ENCODE measurements around the gene KCNH4. TPM values are rescaled to one million over a fixed set of nuclear protein-coding genes. Genes with fewer than 3 reads are reported as not detected.
"Not testable (repeated sequence)": the region's sequence is repeated elsewhere in the genome, so short reads cannot be mapped to it uniquely, and the experiment has no call there.

Gene KCNH4
- total RNA-seq, 1 experiment from 2014 or later = not detected

- RAD21 ChIA-PET (ENCODE audit: low non-redundant PET in 1 of 2, low total read pairs in 2 of 2, uncharacterized antibody in 2 of 2, unreplicated experiment in 2 of 2) = no interaction called here
- no peak overlapping the region for H3K4me3 ChIP-seq (replicated peaks in 1 of 2; ENCODE audit: low read depth in 1 of 2, low read length in 2 of 2)
- CTCF ChIA-PET = interaction anchor here (1.0 kb wide), 1 partner anchor 181 kb away, joined by 5 read pairs; no protein-coding TSS in a partner anchor
- POLR2A ChIA-PET = no interaction called here
- no peaks in the 10 kb centered on the region for H3K9me3 ChIP-seq (ENCODE audit: control insufficient read depth in 1 of 2, insufficient read depth in 1 of 2, low read depth in 1 of 2, low read length in 2 of 2)
- ATAC-seq (no peak), DNase-seq (ENCODE audit: low read depth, low spot score) (no peak)
- no peak overlapping the region for H3K9ac ChIP-seq (ENCODE audit: low read length)
- no peak overlapping the region for H2AFZ ChIP-seq (ENCODE audit: low read depth, low read length, poor library complexity, severe bottlenecking)
- TF ChIP-seq ZFX (IDR thresholded peaks at IDR 0.05) = no peak
- no peaks in the 10 kb centered on the region for H3K79me2 ChIP-seq (ENCODE audit: insufficient read depth, low read length)
- no peaks in the 10 kb centered on the region for H4K20me1 ChIP-seq (ENCODE audit: insufficient read depth)
- no peaks in the 10 kb centered on the region for H3K9me2 ChIP-seq (ENCODE audit: insufficient read depth)
- H3K4me2 ChIP-seq (ENCODE audit: low read length) = no peak overlapping the region
- intact Hi-C loops (cut with micrococcal nuclease) = no loop called here
- no peaks in the 10 kb centered on the region for H3K36me3 ChIP-seq (ENCODE audit: control insufficient read depth in 1 of 2, insufficient read depth in 2 of 2, low read length in 2 of 2)
- peaks cover 0 to 11% of the 10 kb centered on the region in 2 experiments; a peak in 3 of 4 replicates for H3K4me1 ChIP-seq (ENCODE audit: control insufficient read depth in 1 of 2, insufficient read depth in 2 of 2, low read length in 2 of 2)
- no peak overlapping the region for H3K27ac ChIP-seq (ENCODE audit: low read depth, low read length)
- no TSS peak for BruUV-seq (replicated peaks)
- H3K27me3 ChIP-seq (ENCODE audit: insufficient read depth, low read length) = no peaks in the 10 kb centered on the region
Observed at GRCh38 chr17:42224651-42225050, 43.7 kb upstream of the KCNH4 start.

- Histone ChIP-seq H3K9me3 (ENCODE audit: control insufficient read depth in 1 of 2, insufficient read depth in 1 of 2, low read depth in 1 of 2, low read length in 2 of 2) (no peaks in the 10 kb centered on the region), H3K4me3 (replicated peaks in 1 of 2; ENCODE audit: low read depth in 1 of 2, low read length in 2 of 2) (no peak overlapping the region), H3K79me2 (ENCODE audit: insufficient read depth, low read length) (no peaks in the 10 kb centered on the region), H3K9ac (ENCODE audit: low read length) (no peak overlapping the region), H3K36me3 (ENCODE audit: control insufficient read depth in 1 of 2, insufficient read depth in 2 of 2, low read length in 2 of 2) (0 out of 4 replicates have a peak, but pooled peaks cover 0 to under 1% of the 10 kb centered on the region in 2 experiments), H3K27me3 (ENCODE audit: insufficient read depth, low read length) (no peaks in the 10 kb centered on the region), H4K20me1 (ENCODE audit: insufficient read depth) (no peaks in the 10 kb centered on the region), H3K4me2 (ENCODE audit: low read length) (no peak overlapping the region), H3K4me1 (ENCODE audit: control insufficient read depth in 1 of 2, insufficient read depth in 2 of 2, low read length in 2 of 2) (peaks cover 0 to 11% of the 10 kb centered on the region in 2 experiments; a peak in 3 of 4 replicates), H3K27ac (ENCODE audit: low read depth, low read length) (no peak overlapping the region), H3K9me2 (ENCODE audit: insufficient read depth) (no peaks in the 10 kb centered on the region), H2AFZ (ENCODE audit: low read depth, low read length, poor library complexity, severe bottlenecking) (no peak overlapping the region)
- intact Hi-C loops (cut with micrococcal nuclease) = no loop called here
- no TSS peak for BruUV-seq (replicated peaks)
- ChIA-PET CTCF (interaction anchor here (0.6 to 1.9 kb wide), 27 partner anchors 9 to 305 kb away, joined by 3 to 11 read pairs (median 4); partner anchors contain the start of genes GHDC, HCRT and STAT3), RAD21 (ENCODE audit: low non-redundant PET in 1 of 2, low total read pairs in 2 of 2, uncharacterized antibody in 2 of 2, unreplicated experiment in 2 of 2) (interaction anchor here (0.7 to 1.2 kb wide), 5 partner anchors 14 to 305 kb away, joined by 3 to 6 read pairs (median 3); partner anchors contain the start of gene STAT5B (in 1 of the 2)), POLR2A (no interaction called here)
- ATAC-seq = peak; percentile 94
- no peak for TF ChIP-seq ATF3 (IDR thresholded peaks at IDR 0.05)
- TF ChIP-seq TCF7L2 (IDR thresholded peaks at IDR 0.05; ENCODE audit: borderline replicate concordance, extremely low read depth, insufficient read depth, insufficient read length) = no peak
- no peak for TF ChIP-seq CBX3 (IDR thresholded peaks at IDR 0.05; ENCODE audit: low read depth)
- no peak for TF ChIP-seq EZH2phosphoT487 (IDR thresholded peaks at IDR 0.05; ENCODE audit: borderline replicate concordance)
- TF ChIP-seq, protein P1, sequence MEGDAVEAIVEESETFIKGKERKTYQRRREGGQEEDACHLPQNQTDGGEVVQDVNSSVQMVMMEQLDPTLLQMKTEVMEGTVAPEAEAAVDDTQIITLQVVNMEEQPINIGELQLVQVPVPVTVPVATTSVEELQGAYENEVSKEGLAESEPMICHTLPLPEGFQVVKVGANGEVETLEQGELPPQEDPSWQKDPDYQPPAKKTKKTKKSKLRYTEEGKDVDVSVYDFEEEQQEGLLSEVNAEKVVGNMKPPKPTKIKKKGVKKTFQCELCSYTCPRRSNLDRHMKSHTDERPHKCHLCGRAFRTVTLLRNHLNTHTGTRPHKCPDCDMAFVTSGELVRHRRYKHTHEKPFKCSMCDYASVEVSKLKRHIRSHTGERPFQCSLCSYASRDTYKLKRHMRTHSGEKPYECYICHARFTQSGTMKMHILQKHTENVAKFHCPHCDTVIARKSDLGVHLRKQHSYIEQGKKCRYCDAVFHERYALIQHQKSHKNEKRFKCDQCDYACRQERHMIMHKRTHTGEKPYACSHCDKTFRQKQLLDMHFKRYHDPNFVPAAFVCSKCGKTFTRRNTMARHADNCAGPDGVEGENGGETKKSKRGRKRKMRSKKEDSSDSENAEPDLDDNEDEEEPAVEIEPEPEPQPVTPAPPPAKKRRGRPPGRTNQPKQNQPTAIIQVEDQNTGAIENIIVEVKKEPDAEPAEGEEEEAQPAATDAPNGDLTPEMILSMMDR (IDR thresholded peaks at IDR 0.05 in 2 of 3, conservative IDR thresholded peaks at IDR 0.05 in 1 of 3; ENCODE audit: borderline replicate concordance in 1 of 3, insufficient read depth in 1 of 3, low read depth in 2 of 3, low read length in 2 of 3) = peak; percentile 47 to 84 (median 80); a peak in 5 of 6 replicates
- TF ChIP-seq FOSL1 (IDR thresholded peaks at IDR 0.05; ENCODE audit: low read depth) = no peak
- no peak for TF ChIP-seq ZFX (IDR thresholded peaks at IDR 0.05)
- TF ChIP-seq RAD21 (IDR thresholded peaks at IDR 0.05; ENCODE audit: low read depth) = peak; percentile 67
- DNase-seq (ENCODE audit: low read depth, low spot score) = peak; percentile 7
Observed at GRCh38 chr17:42221886-42222745, 41.2 kb upstream of the KCNH4 start.

DNA sequence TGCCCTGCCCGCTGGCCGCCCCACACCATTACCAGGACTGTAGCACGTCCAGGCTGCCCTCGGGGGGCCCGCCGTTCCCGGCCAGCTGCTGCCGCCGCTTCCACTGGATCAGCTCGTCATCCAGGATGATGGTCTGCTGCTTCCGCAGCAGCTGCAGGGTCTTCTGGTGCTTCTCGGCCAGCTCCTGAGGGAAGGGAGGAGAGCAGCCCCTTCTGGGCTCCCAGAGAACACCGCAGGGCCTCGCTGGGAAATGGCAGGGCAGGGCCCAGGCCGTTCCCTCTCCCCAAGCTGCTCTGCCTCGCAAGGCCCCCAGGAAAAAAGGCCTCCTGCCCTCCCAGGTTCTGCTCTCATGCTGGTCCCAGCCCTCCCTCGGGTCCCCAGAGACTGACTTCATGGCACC, 38.3 kb upstream of the KCNH4 start:
- H4K20me1 ChIP-seq (ENCODE audit: insufficient read depth); ATAC-seq; POLR2A ChIA-PET: not testable (repeated sequence)

More for the DNA sequence above, 38.3 kb upstream of the KCNH4 start:
- H3K27me3 ChIP-seq (ENCODE audit: insufficient read depth, low read length); H3K4me2 ChIP-seq (ENCODE audit: low read length); H3K4me1 ChIP-seq (ENCODE audit: control insufficient read depth in 1 of 2, insufficient read depth in 2 of 2, low read length in 2 of 2); intact Hi-C loops (cut with micrococcal nuclease); H3K79me2 ChIP-seq (ENCODE audit: insufficient read depth, low read length); H3K36me3 ChIP-seq (ENCODE audit: control insufficient read depth in 1 of 2, insufficient read depth in 2 of 2, low read length in 2 of 2); H3K9ac ChIP-seq (ENCODE audit: low read length); H3K9me2 ChIP-seq (ENCODE audit: insufficient read depth); BruUV-seq (replicated peaks); H3K27ac ChIP-seq (ENCODE audit: low read depth, low read length); DNase-seq (ENCODE audit: low read depth, low spot score); H2AFZ ChIP-seq (ENCODE audit: low read depth, low read length, poor library complexity, severe bottlenecking); RAD21 ChIA-PET (ENCODE audit: low non-redundant PET in 1 of 2, low total read pairs in 2 of 2, uncharacterized antibody in 2 of 2, unreplicated experiment in 2 of 2); CTCF ChIA-PET; H3K4me3 ChIP-seq (replicated peaks in 1 of 2; ENCODE audit: low read depth in 1 of 2, low read length in 2 of 2); H3K9me3 ChIP-seq (ENCODE audit: control insufficient read depth in 1 of 2, insufficient read depth in 1 of 2, low read depth in 1 of 2, low read length in 2 of 2): not testable (repeated sequence)

Data from HCT116 (cell line).